ENCODE data around the gene ROBO2. TPM values are rescaled to one million over a fixed set of nuclear protein-coding genes. Genes with fewer than 3 reads are reported as not detected.

ROBO2 gene
- total and polyA plus RNA-seq, 4 donors = 0.30 to 72.4 (median 3.3) TPM

DNA sequence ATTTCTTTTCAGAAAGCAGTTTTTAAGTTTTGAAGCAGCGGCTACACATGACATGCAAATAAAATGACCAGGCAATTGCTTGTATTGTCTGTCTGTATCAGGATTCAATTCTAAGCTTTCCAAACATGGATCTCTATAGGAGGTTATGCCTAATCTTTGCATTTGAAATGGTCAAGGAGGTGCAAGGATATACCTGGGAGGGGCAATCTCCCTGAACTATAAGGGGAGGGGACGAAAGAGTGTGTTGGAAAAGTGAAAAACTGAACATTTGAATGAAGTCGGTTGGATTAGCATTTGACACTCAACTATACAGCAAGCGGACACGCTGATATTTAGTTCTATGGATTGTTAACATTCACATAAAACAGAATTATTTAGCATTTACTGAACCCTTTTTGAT is 11.7 kb downstream of the ROBO2 start:
- Histone ChIP-seq H3K27me3 (ENCODE audit: control insufficient read depth in 3 of 3, insufficient read depth in 3 of 3, low read length in 2 of 3) (no peaks in the 10 kb centered on the region), H3K9ac (ENCODE audit: insufficient read depth in 1 of 2, low read length in 2 of 2) (no peak overlapping the region), H3K4me1 (ENCODE audit: control insufficient read depth in 5 of 5, insufficient read depth in 5 of 5, low read length in 5 of 5) (peaks cover 0 to 21% (median 0%) of the 10 kb centered on the region in 5 donors), H3K4me3 (no peak overlapping the region), H3K36me3 (ENCODE audit: control insufficient read depth in 4 of 4, insufficient read depth in 4 of 4, low read length in 4 of 4) (no peaks in the 10 kb centered on the region), H3K9me3 (ENCODE audit: control insufficient read depth in 4 of 4, insufficient read depth in 3 of 4, low read length in 3 of 4) (no peaks in the 10 kb centered on the region), H3K27ac (ENCODE audit: low read depth in 1 of 2, low read length in 1 of 2) (no peak overlapping the region)
- ATAC-seq (ENCODE audit: insufficient read depth, low FRiP score) = no peak
- WGBS, 2 donors = 87 to 89% methylated on average over 5 of the region's 5 CpGs
- no peak for DNase-seq
- TF ChIP-seq, protein P1, sequence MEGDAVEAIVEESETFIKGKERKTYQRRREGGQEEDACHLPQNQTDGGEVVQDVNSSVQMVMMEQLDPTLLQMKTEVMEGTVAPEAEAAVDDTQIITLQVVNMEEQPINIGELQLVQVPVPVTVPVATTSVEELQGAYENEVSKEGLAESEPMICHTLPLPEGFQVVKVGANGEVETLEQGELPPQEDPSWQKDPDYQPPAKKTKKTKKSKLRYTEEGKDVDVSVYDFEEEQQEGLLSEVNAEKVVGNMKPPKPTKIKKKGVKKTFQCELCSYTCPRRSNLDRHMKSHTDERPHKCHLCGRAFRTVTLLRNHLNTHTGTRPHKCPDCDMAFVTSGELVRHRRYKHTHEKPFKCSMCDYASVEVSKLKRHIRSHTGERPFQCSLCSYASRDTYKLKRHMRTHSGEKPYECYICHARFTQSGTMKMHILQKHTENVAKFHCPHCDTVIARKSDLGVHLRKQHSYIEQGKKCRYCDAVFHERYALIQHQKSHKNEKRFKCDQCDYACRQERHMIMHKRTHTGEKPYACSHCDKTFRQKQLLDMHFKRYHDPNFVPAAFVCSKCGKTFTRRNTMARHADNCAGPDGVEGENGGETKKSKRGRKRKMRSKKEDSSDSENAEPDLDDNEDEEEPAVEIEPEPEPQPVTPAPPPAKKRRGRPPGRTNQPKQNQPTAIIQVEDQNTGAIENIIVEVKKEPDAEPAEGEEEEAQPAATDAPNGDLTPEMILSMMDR (IDR thresholded peaks at IDR 0.05; ENCODE audit: control extremely low read depth, extremely low read depth) = no peak

DNA sequence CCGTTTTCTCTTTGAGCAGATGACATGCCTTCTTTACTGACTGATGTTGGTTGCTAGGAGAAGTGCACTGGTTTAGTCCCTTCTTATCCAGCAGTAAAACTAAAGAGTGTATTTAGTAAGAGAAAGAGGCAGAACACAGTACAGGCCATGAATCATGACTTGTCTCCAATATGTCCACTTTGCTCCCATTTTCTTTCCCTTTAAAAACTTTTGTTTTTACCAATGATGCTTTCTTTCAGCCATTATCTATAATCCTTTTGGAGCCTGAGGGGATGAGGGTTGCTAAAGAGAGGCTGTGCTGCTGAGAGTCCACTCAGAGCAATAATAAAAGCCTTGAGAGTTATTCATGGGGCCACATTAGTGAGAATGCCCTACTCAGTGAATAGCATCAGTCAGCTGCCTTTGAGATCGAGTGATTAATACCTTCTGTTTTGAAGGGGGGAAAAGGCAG is 12.2 kb downstream of the ROBO2 start:
- no peak for DNase-seq
- H3K27me3 ChIP-seq (ENCODE audit: control insufficient read depth in 3 of 3, insufficient read depth in 3 of 3, low read length in 2 of 3) = no peaks in the 10 kb centered on the region
- no peak for ATAC-seq (ENCODE audit: insufficient read depth, low FRiP score)
- no peak overlapping the region for H3K9ac ChIP-seq (ENCODE audit: insufficient read depth in 1 of 2, low read length in 2 of 2)
- peaks cover 0 to 21% (median 0%) of the 10 kb centered on the region in 5 donors for H3K4me1 ChIP-seq (ENCODE audit: control insufficient read depth in 5 of 5, insufficient read depth in 5 of 5, low read length in 5 of 5)
- TF ChIP-seq, protein P1 (IDR thresholded peaks at IDR 0.05; ENCODE audit: control extremely low read depth, extremely low read depth) = no peak
- 85 to 90% methylated on average over 2 of the region's 2 CpGs for WGBS, 2 donors
- no peaks in the 10 kb centered on the region for H3K9me3 ChIP-seq (ENCODE audit: control insufficient read depth in 4 of 4, insufficient read depth in 3 of 4, low read length in 3 of 4)
- H3K4me3 ChIP-seq = no peak overlapping the region
- no peak overlapping the region for H3K27ac ChIP-seq (ENCODE audit: low read depth in 1 of 2, low read length in 1 of 2)
- no peaks in the 10 kb centered on the region for H3K36me3 ChIP-seq (ENCODE audit: control insufficient read depth in 4 of 4, insufficient read depth in 4 of 4, low read length in 4 of 4)

DNA sequence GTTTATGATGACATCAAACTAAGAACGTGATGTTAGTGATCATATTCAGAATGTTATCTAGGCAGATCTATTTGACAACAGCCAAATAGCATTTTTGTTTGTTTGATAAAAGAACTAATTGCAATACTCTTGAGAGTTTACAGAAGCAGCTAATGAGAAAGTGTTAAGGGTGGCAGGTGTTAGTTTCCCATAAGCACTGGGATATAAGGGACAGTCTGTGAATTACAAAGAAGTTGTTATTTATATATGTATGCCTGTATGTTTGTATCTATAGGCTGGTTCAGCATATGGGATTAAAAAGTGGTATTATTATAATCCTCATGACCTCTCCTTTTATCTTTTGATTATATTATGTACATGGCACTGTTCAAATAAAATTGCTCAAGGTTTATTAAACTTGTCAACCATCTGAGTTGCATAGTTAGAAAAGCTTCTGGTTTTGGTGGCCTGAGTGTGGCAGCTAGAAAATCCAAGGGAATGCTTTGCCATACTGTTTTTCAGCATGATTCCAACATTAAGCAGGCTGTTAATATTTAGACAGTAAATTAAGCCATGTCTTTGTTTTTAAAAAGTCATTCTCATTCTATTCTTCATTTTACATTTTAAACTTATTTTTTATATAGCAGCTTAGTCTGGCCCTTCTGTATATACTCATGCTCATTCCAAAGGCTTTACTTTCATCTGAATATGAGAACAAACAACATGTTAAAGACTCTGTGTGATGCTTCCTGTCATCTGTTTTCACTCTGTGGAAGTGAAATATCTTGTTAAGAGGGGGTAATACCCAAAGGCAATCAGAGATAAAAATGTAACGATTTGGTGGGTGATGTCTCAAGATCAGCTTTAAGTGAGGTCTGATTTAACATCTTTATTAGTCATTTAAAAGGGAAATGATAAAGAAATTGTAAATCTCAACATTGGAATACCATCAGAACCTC is 13.1 kb downstream of the ROBO2 start:
- TF ChIP-seq, protein P1 (IDR thresholded peaks at IDR 0.05; ENCODE audit: control extremely low read depth, extremely low read depth) = no peak
- no peaks in the 10 kb centered on the region for H3K9me3 ChIP-seq (ENCODE audit: control insufficient read depth in 4 of 4, insufficient read depth in 3 of 4, low read length in 3 of 4)
- no peaks in the 10 kb centered on the region for H3K27me3 ChIP-seq (ENCODE audit: control insufficient read depth in 3 of 3, insufficient read depth in 3 of 3, low read length in 2 of 3)
- peak in 2 of 3 donors; percentile 37 to 49 for DNase-seq
- no peak overlapping the region for H3K4me3 ChIP-seq
- no peak overlapping the region for H3K9ac ChIP-seq (ENCODE audit: insufficient read depth in 1 of 2, low read length in 2 of 2)
- H3K27ac ChIP-seq (ENCODE audit: low read depth in 1 of 2, low read length in 1 of 2) = no peak overlapping the region
- H3K4me1 ChIP-seq (ENCODE audit: control insufficient read depth in 5 of 5, insufficient read depth in 5 of 5, low read length in 5 of 5) = peaks cover 0 to 21% (median 0%) of the 10 kb centered on the region in 5 donors
- no peak for ATAC-seq (ENCODE audit: insufficient read depth, low FRiP score)
- WGBS, 2 donors = 38 to 49% methylated on average over 2 of the region's 2 CpGs
- no peaks in the 10 kb centered on the region for H3K36me3 ChIP-seq (ENCODE audit: control insufficient read depth in 4 of 4, insufficient read depth in 4 of 4, low read length in 4 of 4)
